IMR-90 (cell line): Measurements from ENCODE around the gene USP40. TPM values are rescaled to one million over a fixed set of nuclear protein-coding genes. Genes with fewer than 3 reads are reported as not detected.

Experiments used
- ATAC-seq: fragments of 200-7000 bp; cut with Tn5 transposase; 2 replicates; pipeline ENCODE4 v1.9.1; 2020; ENCODE audit warnings: low read depth, mild to moderate bottlenecking, moderate library complexity
- BruUV-seq: library from RNA; stranded (reverse); fragments of 400-500 nt; replicated peaks from 2 replicates; lab custom pipeline; 2021; lab: Mats Ljungman, UMichigan
- CTCF ChIA-PET: fragments of 300-600 bp; formaldehyde crosslinking; extraction: SDS; loops from one replicate; lab custom pipeline; 2021; ENCODE audit warnings: antibody characterized with exemption; lab: Yijun Ruan, JAX
- POLR2A ChIA-PET: fragments of 300-600 bp; sonication (Branson Sonifier 250); formaldehyde crosslinking; loops from one replicate; lab custom pipeline; 2022; ENCODE audit warnings: antibody characterized with exemption; ENCODE audit not compliant: unreplicated experiment; lab: Charles Lee
- DNase-seq: peaks from one replicate; pipeline ENCODE4 v3.0.0; 2013
- H2AFZ ChIP-seq: replicated peaks from 2 replicates; pipeline ENCODE3; 2013; ENCODE audit warnings: low read length, mild to moderate bottlenecking; ENCODE audit not compliant: poor library complexity
- H2AK5ac ChIP-seq: 2 replicates; pipeline ENCODE4 v1.6.1; 2013; ENCODE audit warnings: low read depth, low read length, inconsistent platforms
- H2AK9ac ChIP-seq: replicated peaks from 2 replicates; pipeline ENCODE3; 2013; ENCODE audit warnings: mild to moderate bottlenecking, low read depth, low read length, moderate library complexity; ENCODE audit not compliant: poor library complexity
- H2BK120ac ChIP-seq: 2 replicates; pipeline ENCODE4 v1.6.1; 2013; ENCODE audit warnings: low read depth, low read length, inconsistent platforms
- H2BK15ac ChIP-seq: 3 replicates; pipeline ENCODE4 v1.6.1; 2013; ENCODE audit warnings: low read depth, low read length, inconsistent platforms
- H2BK20ac ChIP-seq: 2 replicates; pipeline ENCODE4 v1.6.1; 2013; ENCODE audit warnings: low read depth, mild to moderate bottlenecking, inconsistent platforms, low read length, moderate library complexity
- H2BK5ac ChIP-seq: 2 replicates; pipeline ENCODE4 v1.6.1; 2013; ENCODE audit warnings: mild to moderate bottlenecking, low read depth, low read length, inconsistent platforms; ENCODE audit not compliant: poor library complexity, severe bottlenecking
- H3K14ac ChIP-seq: replicated peaks from 2 replicates; pipeline ENCODE4 v1.6.1; 2013; ENCODE audit warnings: low read depth, low read length, inconsistent platforms
- H3K18ac ChIP-seq: 2 replicates; pipeline ENCODE4 v1.6.1; 2013; ENCODE audit warnings: low read depth, low read length, control low read depth
- H3K23ac ChIP-seq: 2 replicates; pipeline ENCODE4 v1.6.1; 2013; ENCODE audit warnings: low read depth, low read length, inconsistent platforms
- H3K27ac ChIP-seq: 2 replicates; pipeline ENCODE4 v1.5.1; 2013; ENCODE audit warnings: mild to moderate bottlenecking, control low read depth, low read length; ENCODE audit not compliant: insufficient read depth
- H3K27me3 ChIP-seq: 2 replicates; pipeline ENCODE4 v1.6.1; 2013; ENCODE audit warnings: low read length; ENCODE audit not compliant: control insufficient read depth, insufficient read depth
- H3K36me3 ChIP-seq: 2 replicates; pipeline ENCODE4 v1.6.1; 2013; ENCODE audit warnings: low read length, mixed read lengths; ENCODE audit not compliant: control insufficient read depth, insufficient read depth
- H3K4ac ChIP-seq: 2 replicates; pipeline ENCODE4 v1.6.1; 2013; ENCODE audit warnings: low read depth, low read length, inconsistent platforms
- H3K4me1 ChIP-seq: 2 replicates; pipeline ENCODE4 v1.6.1; 2013; ENCODE audit warnings: low read length, mixed read lengths; ENCODE audit not compliant: control insufficient read depth, insufficient read depth
- H3K4me2 ChIP-seq: 2 replicates; pipeline ENCODE4 v1.6.1; 2013; ENCODE audit warnings: low read depth, mild to moderate bottlenecking, control low read depth, low read length, moderate library complexity
- H3K4me3 ChIP-seq: 2 replicates; pipeline ENCODE4 v1.5.1; 2013; ENCODE audit warnings: low read depth, mild to moderate bottlenecking, control low read depth, low read length, moderate library complexity; ENCODE audit not compliant: insufficient read depth
- H3K56ac ChIP-seq: 2 replicates; pipeline ENCODE4 v1.6.1; 2013; ENCODE audit warnings: low read length, inconsistent platforms; ENCODE audit not compliant: insufficient read depth; ENCODE audit errors: extremely low read depth
- H3K79me1 ChIP-seq, 2 experiments: 2 replicates each; pipeline ENCODE4 v1.6.1; 2013; ENCODE audit warnings: low read length in 2 of 2, inconsistent platforms in 1 of 2, low read depth in 1 of 2
- H3K9ac ChIP-seq: 2 replicates; pipeline ENCODE4 v1.6.1; 2013; ENCODE audit warnings: low read depth, low read length, control low read depth
- H3K9me1 ChIP-seq: 2 replicates; pipeline ENCODE4 v1.6.1; 2013; ENCODE audit warnings: low read length, inconsistent platforms; ENCODE audit not compliant: insufficient read depth
- H3K9me3 ChIP-seq: 2 replicates; pipeline ENCODE4 v1.6.1; 2013; ENCODE audit warnings: low read length; ENCODE audit not compliant: control insufficient read depth, insufficient read depth
- H4K20me1 ChIP-seq: 2 replicates; pipeline ENCODE4 v1.6.1; 2013; ENCODE audit warnings: low read length, inconsistent platforms; ENCODE audit not compliant: insufficient read depth
- H4K5ac ChIP-seq: 2 replicates; pipeline ENCODE4 v1.6.1; 2013; ENCODE audit warnings: mild to moderate bottlenecking, low read depth, low read length, control low read depth
- H4K8ac ChIP-seq, 2 experiments: 2 replicates each; pipeline ENCODE4 v1.6.1; 2013; ENCODE audit warnings: low read depth in 2 of 2, low read length in 2 of 2, control low read depth in 1 of 2, inconsistent platforms in 1 of 2
- H4K91ac ChIP-seq: 2 replicates; pipeline ENCODE4 v1.6.1; 2013; ENCODE audit warnings: low read depth, low read length, inconsistent platforms; ENCODE audit not compliant: insufficient read depth
- BHLHE40 ChIP-seq: fragments of 150-350 bp; IDR thresholded peaks from 2 replicates; pipeline ENCODE4 v1.6.1; 2016; ENCODE audit warnings: mild to moderate bottlenecking, low read depth, low read length
- CEBPB ChIP-seq: IDR thresholded peaks from 2 replicates; pipeline ENCODE4 v1.6.1; 2012; ENCODE audit warnings: low read depth, low read length, improper control_type of control experiment
- FOS ChIP-seq: fragments of 150-350 bp; IDR thresholded peaks from 2 replicates; pipeline ENCODE4 v1.6.1; 2016; ENCODE audit warnings: low read depth, low read length
- MAFK ChIP-seq: IDR thresholded peaks from 2 replicates; pipeline ENCODE4 v1.6.1; 2012; ENCODE audit warnings: low read depth, low read length, improper control_type of control experiment
- MXI1 ChIP-seq: IDR thresholded peaks from 2 replicates; pipeline ENCODE4 v1.6.1; 2012; ENCODE audit warnings: low read depth, mild to moderate bottlenecking, low read length, moderate library complexity, borderline replicate concordance
- NFE2L2 ChIP-seq: fragments of 150-350 bp; IDR thresholded peaks from 2 replicates; pipeline ENCODE4 v1.6.1; 2016; ENCODE audit warnings: low read depth, mild to moderate bottlenecking, low read length
- POLR2A ChIP-seq: IDR thresholded peaks from 2 replicates; pipeline ENCODE4 v1.6.1; 2012; ENCODE audit warnings: mild to moderate bottlenecking, low read depth, low read length
- RAD21 ChIP-seq: IDR thresholded peaks from 2 replicates; pipeline ENCODE4 v1.6.1; 2012; ENCODE audit warnings: low read length, improper control_type of control experiment
- RCOR1 ChIP-seq: IDR thresholded peaks from 2 replicates; pipeline ENCODE4 v1.6.1; 2012; ENCODE audit warnings: mild to moderate bottlenecking, low read length, improper control_type of control experiment; ENCODE audit not compliant: insufficient replicate concordance
- RFX5 ChIP-seq: IDR thresholded peaks from 2 replicates; pipeline ENCODE4 v1.8.0; 2012; ENCODE audit warnings: low read depth, mild to moderate bottlenecking, low read length, moderate library complexity
- SMC3 ChIP-seq: fragments of 150-350 bp; IDR thresholded peaks from 2 replicates; pipeline ENCODE4 v1.6.1; 2016; ENCODE audit warnings: low read depth, mild to moderate bottlenecking, antibody characterized with exemption, low read length, moderate library complexity
- dilution Hi-C: fragments of 300-500 bp; cut with HindIII; formaldehyde crosslinking; loops from one replicate; pipeline ENCODE4 v1.14.3; 2018; ENCODE audit warnings: low sequenced_read_pairs; ENCODE audit not compliant: unreplicated experiment
- in situ Hi-C: fragments of 300-500 bp; cut with MboI; formaldehyde crosslinking; loops from 3 replicates; pipeline ENCODE4 v1.14.3; 2019; ENCODE audit warnings: low sequenced_read_pairs, inconsistent platforms, mixed read lengths
- intact Hi-C: fragments of 100-400 bp; cut with micrococcal nuclease; formaldehyde crosslinking; loops from 2 replicates; pipeline ENCODE4 v1.10.0; 2022
- polyA plus RNA-seq, 3 experiments: library from polyadenylated mRNA; depleted of rRNA; stranded (reverse); fragments of >200 nt; gene quantifications; 2 replicates each; pipeline ENCODE4 v1.2.3, GENCODE V29; 2012; ENCODE audit warnings: low replicate concordance in 1 of 3
- total RNA-seq: library from RNA; depleted of rRNA; stranded (reverse); fragments of >200 nt; gene quantifications from 2 replicates; pipeline ENCODE4 v1.2.3, GENCODE V29; 2012
- TF ChIP-seq, protein P1 (sequence below): conservative IDR thresholded peaks from 2 replicates; pipeline ENCODE4 v1.5.1; 2012; ENCODE audit warnings: mild to moderate bottlenecking, low read depth, low read length, improper control_type of control experiment
- TF ChIP-seq, protein P2 (sequence below): fragments of 150-350 bp; IDR thresholded peaks from 2 replicates; pipeline ENCODE4 v1.6.1; 2016; ENCODE audit warnings: low read depth, mild to moderate bottlenecking, low read length, moderate library complexity, borderline replicate concordance
- TF ChIP-seq, protein P3 (sequence below): fragments of 150-350 bp; IDR thresholded peaks from 2 replicates; pipeline ENCODE4 v1.6.1; 2017; ENCODE audit warnings: mild to moderate bottlenecking, antibody characterized with exemption, low read length, low read depth

USP40 gene
- total and polyA plus RNA-seq, 2 of the 4 experiments (the other 2 are of a cell fraction) = 30.1 to 30.8 TPM

DNA sequence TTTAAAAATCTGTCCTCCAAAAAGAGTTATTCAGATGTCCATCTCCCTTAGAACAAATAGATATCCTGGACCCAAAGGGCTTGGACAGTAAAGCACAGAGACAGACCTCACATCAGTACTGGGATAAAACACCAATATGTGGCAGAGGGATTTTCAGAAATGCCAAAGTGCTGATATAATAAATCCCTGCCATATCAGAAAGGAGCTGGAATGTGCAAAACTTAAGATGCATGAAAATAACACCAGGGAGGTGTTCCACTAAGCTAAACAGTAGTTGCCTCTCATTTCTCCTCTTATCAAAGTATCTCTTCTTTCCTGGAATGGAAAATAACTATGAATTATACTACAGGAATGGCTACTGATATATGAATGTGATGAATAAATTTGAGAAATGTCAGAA lies 13.2 kb downstream of the USP40 start:
- no peak overlapping the region for H4K91ac ChIP-seq
- H3K14ac ChIP-seq = no peak overlapping the region
- H4K8ac ChIP-seq = no peak overlapping the region
- peaks cover 9% of the 10 kb centered on the region for H3K4me1 ChIP-seq
- POLR2A ChIA-PET = no interaction called here
- no peak overlapping the region for H2AFZ ChIP-seq
- no peak overlapping the region for H2BK120ac ChIP-seq
- no peak overlapping the region for H2AK5ac ChIP-seq
- H4K20me1 ChIP-seq = no peaks in the 10 kb centered on the region
- no peak for TF ChIP-seq FOS
- TF ChIP-seq MXI1 = no peak
- TF ChIP-seq RFX5 = no peak
- TF ChIP-seq MAFK = no peak
- no peak for TF ChIP-seq SMC3
- TF ChIP-seq NFE2L2 = no peak
- TF ChIP-seq CEBPB = no peak
- TF ChIP-seq BHLHE40 = no peak
- TF ChIP-seq, protein P1, sequence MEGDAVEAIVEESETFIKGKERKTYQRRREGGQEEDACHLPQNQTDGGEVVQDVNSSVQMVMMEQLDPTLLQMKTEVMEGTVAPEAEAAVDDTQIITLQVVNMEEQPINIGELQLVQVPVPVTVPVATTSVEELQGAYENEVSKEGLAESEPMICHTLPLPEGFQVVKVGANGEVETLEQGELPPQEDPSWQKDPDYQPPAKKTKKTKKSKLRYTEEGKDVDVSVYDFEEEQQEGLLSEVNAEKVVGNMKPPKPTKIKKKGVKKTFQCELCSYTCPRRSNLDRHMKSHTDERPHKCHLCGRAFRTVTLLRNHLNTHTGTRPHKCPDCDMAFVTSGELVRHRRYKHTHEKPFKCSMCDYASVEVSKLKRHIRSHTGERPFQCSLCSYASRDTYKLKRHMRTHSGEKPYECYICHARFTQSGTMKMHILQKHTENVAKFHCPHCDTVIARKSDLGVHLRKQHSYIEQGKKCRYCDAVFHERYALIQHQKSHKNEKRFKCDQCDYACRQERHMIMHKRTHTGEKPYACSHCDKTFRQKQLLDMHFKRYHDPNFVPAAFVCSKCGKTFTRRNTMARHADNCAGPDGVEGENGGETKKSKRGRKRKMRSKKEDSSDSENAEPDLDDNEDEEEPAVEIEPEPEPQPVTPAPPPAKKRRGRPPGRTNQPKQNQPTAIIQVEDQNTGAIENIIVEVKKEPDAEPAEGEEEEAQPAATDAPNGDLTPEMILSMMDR = no peak
- no peak for TF ChIP-seq POLR2A
- no peak for TF ChIP-seq RAD21
- TF ChIP-seq RCOR1 = no peak
- TF ChIP-seq, protein P2, sequence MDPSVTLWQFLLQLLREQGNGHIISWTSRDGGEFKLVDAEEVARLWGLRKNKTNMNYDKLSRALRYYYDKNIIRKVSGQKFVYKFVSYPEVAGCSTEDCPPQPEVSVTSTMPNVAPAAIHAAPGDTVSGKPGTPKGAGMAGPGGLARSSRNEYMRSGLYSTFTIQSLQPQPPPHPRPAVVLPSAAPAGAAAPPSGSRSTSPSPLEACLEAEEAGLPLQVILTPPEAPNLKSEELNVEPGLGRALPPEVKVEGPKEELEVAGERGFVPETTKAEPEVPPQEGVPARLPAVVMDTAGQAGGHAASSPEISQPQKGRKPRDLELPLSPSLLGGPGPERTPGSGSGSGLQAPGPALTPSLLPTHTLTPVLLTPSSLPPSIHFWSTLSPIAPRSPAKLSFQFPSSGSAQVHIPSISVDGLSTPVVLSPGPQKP = no peak
- TF ChIP-seq, protein P3, sequence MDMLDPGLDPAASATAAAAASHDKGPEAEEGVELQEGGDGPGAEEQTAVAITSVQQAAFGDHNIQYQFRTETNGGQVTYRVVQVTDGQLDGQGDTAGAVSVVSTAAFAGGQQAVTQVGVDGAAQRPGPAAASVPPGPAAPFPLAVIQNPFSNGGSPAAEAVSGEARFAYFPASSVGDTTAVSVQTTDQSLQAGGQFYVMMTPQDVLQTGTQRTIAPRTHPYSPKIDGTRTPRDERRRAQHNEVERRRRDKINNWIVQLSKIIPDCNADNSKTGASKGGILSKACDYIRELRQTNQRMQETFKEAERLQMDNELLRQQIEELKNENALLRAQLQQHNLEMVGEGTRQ = no peak
- peaks cover 5% of the 10 kb centered on the region for H3K36me3 ChIP-seq
- no TSS peak for BruUV-seq
- H3K27ac ChIP-seq = no peak overlapping the region
- DNase-seq (no peak), ATAC-seq (no peak)
- no peak overlapping the region for H3K4me3 ChIP-seq
- H2BK15ac ChIP-seq = no peak overlapping the region
- CTCF ChIA-PET = no interaction called here
- peaks cover 0 to 9% of the 10 kb centered on the region in 2 experiments; a peak in 3 of 4 replicates for H3K79me1 ChIP-seq
- H3K56ac ChIP-seq = no peak overlapping the region
- intact Hi-C loops = no loop called here
- in situ Hi-C loops = no loop called here
- H3K18ac ChIP-seq = no peak overlapping the region
- H3K9ac ChIP-seq = no peak overlapping the region
- H2BK5ac ChIP-seq = no peak overlapping the region
- dilution Hi-C loops = no loop called here
- 0 out of 2 replicates have a peak, but pooled peaks cover 4% of the 10 kb centered on the region for H3K9me1 ChIP-seq
- H3K23ac ChIP-seq = no peak overlapping the region
- H4K5ac ChIP-seq = no peak overlapping the region
- no peak overlapping the region for H2AK9ac ChIP-seq
- H3K4me2 ChIP-seq = no peak overlapping the region
- no peak overlapping the region for H2BK20ac ChIP-seq
- H3K27me3 ChIP-seq = no peaks in the 10 kb centered on the region
- H3K4ac ChIP-seq = no peak overlapping the region
- no peaks in the 10 kb centered on the region for H3K9me3 ChIP-seq
